ENCODE results near the gene INTS2. TPM values are rescaled to one million over a fixed set of nuclear protein-coding genes. Genes with fewer than 3 reads are reported as not detected.

Gene INTS2
- polyA plus RNA-seq, 1 donor from 2014 or later, result 23.7 TPM

DNA sequence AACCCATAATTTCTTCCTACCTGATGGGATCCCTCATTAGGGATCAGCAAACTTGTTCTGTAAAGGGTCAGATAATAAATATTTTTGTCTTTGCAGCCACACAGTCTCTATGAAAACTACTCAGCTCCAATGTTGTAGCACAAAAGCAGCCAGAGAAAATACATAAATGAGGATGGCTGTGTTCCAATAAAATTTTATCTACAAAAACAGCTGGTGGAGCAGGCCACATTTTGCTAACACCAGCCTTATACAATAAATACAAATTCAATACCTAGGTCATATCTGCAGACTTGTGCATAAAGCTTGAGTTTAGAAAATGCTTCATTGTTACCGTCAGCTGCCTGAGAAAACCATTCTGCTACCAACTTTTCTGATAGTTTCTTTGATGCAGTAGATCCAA, 38.4 kb upstream of the INTS2 start:
- Histone ChIP-seq H3K9me2 (ENCODE audit: insufficient read depth, low read length) (no peaks in the 10 kb centered on the region), H3K4me2 (ENCODE audit: low read length) (no peak overlapping the region), H3K4me3 (ENCODE audit: low read length) (no peak overlapping the region), H3K27me3 (ENCODE audit: insufficient read depth, low read depth, low read length) (no peaks in the 10 kb centered on the region), H3K9me3 (ENCODE audit: low read length) (no peaks in the 10 kb centered on the region), H3K9ac (ENCODE audit: low read length) (no peak overlapping the region), H3F3A (ENCODE audit: insufficient read depth, low read length, poor library complexity, severe bottlenecking) (no peaks in the 10 kb centered on the region), H3K36me3 (ENCODE audit: insufficient read depth, low read length) (no peaks in the 10 kb centered on the region), H4K20me1 (ENCODE audit: insufficient read depth) (no peaks in the 10 kb centered on the region), H3K27ac (ENCODE audit: low read length) (no peak overlapping the region), H2AFZ (ENCODE audit: low read depth, low read length) (no peak overlapping the region), H3K79me2 (replicated peaks; ENCODE audit: insufficient read depth, low read length) (no peaks in the 10 kb centered on the region)
- no peak for TF ChIP-seq EZH2 (IDR thresholded peaks at IDR 0.05; ENCODE audit: borderline replicate concordance, insufficient read depth, low read length, poor library complexity, severe bottlenecking)
- TF ChIP-seq POLR2AphosphoS5 (IDR thresholded peaks at IDR 0.05), result no peak
- TF ChIP-seq TAF1 (IDR thresholded peaks at IDR 0.05; ENCODE audit: low read depth), result no peak
- no peak for TF ChIP-seq MXI1 (conservative IDR thresholded peaks at IDR 0.05; ENCODE audit: poor library complexity, severe bottlenecking)
- TF ChIP-seq, protein P1, sequence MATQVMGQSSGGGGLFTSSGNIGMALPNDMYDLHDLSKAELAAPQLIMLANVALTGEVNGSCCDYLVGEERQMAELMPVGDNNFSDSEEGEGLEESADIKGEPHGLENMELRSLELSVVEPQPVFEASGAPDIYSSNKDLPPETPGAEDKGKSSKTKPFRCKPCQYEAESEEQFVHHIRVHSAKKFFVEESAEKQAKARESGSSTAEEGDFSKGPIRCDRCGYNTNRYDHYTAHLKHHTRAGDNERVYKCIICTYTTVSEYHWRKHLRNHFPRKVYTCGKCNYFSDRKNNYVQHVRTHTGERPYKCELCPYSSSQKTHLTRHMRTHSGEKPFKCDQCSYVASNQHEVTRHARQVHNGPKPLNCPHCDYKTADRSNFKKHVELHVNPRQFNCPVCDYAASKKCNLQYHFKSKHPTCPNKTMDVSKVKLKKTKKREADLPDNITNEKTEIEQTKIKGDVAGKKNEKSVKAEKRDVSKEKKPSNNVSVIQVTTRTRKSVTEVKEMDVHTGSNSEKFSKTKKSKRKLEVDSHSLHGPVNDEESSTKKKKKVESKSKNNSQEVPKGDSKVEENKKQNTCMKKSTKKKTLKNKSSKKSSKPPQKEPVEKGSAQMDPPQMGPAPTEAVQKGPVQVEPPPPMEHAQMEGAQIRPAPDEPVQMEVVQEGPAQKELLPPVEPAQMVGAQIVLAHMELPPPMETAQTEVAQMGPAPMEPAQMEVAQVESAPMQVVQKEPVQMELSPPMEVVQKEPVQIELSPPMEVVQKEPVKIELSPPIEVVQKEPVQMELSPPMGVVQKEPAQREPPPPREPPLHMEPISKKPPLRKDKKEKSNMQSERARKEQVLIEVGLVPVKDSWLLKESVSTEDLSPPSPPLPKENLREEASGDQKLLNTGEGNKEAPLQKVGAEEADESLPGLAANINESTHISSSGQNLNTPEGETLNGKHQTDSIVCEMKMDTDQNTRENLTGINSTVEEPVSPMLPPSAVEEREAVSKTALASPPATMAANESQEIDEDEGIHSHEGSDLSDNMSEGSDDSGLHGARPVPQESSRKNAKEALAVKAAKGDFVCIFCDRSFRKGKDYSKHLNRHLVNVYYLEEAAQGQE (IDR thresholded peaks at IDR 0.05; ENCODE audit: borderline replicate concordance), result no peak
- no peak for TF ChIP-seq EP300 (conservative IDR thresholded peaks at IDR 0.05; ENCODE audit: poor library complexity, severe bottlenecking)
- TF ChIP-seq, protein P2, sequence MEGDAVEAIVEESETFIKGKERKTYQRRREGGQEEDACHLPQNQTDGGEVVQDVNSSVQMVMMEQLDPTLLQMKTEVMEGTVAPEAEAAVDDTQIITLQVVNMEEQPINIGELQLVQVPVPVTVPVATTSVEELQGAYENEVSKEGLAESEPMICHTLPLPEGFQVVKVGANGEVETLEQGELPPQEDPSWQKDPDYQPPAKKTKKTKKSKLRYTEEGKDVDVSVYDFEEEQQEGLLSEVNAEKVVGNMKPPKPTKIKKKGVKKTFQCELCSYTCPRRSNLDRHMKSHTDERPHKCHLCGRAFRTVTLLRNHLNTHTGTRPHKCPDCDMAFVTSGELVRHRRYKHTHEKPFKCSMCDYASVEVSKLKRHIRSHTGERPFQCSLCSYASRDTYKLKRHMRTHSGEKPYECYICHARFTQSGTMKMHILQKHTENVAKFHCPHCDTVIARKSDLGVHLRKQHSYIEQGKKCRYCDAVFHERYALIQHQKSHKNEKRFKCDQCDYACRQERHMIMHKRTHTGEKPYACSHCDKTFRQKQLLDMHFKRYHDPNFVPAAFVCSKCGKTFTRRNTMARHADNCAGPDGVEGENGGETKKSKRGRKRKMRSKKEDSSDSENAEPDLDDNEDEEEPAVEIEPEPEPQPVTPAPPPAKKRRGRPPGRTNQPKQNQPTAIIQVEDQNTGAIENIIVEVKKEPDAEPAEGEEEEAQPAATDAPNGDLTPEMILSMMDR (IDR thresholded peaks at IDR 0.05; ENCODE audit: poor library complexity, severe bottlenecking), result no peak
- no peak for TF ChIP-seq SMC3 (conservative IDR thresholded peaks at IDR 0.05; ENCODE audit: poor library complexity)
- no peak for TF ChIP-seq RAD21 (conservative IDR thresholded peaks at IDR 0.05)

DNA sequence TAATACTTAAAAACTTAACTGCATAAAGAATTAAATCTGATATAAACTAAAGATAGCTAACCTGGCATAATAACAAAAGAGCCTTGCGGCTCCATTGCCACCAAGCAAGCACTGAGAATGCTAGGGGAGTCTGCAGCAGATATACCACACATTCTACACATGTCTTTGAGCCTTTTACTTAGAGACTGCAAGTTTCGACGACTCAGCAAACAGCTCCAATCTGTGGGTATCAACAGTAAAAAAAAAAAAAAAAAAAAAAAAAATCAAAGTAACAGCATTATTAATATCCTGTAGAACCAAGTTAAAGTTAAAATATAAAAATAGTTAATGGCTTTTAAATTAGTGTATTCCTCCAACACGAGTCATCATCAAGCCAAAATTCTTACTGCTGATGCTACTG, 27.8 kb upstream of the INTS2 start:
- no peak overlapping the region for H3K27ac ChIP-seq (ENCODE audit: low read length)
- no peaks in the 10 kb centered on the region for H3K79me2 ChIP-seq (replicated peaks; ENCODE audit: insufficient read depth, low read length)
- peaks cover 18% of the 10 kb centered on the region for H3K36me3 ChIP-seq (ENCODE audit: insufficient read depth, low read length)
- H3K9me2 ChIP-seq (ENCODE audit: insufficient read depth, low read length), result no peaks in the 10 kb centered on the region
- TF ChIP-seq TAF1 (IDR thresholded peaks at IDR 0.05; ENCODE audit: low read depth) (no peak), MXI1 (conservative IDR thresholded peaks at IDR 0.05; ENCODE audit: poor library complexity, severe bottlenecking) (no peak), EP300 (conservative IDR thresholded peaks at IDR 0.05; ENCODE audit: poor library complexity, severe bottlenecking) (no peak), RAD21 (conservative IDR thresholded peaks at IDR 0.05) (no peak), SMC3 (conservative IDR thresholded peaks at IDR 0.05; ENCODE audit: poor library complexity) (no peak), EZH2 (IDR thresholded peaks at IDR 0.05; ENCODE audit: borderline replicate concordance, insufficient read depth, low read length, poor library complexity, severe bottlenecking) (no peak), POLR2AphosphoS5 (IDR thresholded peaks at IDR 0.05) (no peak)
- TF ChIP-seq, protein P2 (IDR thresholded peaks at IDR 0.05; ENCODE audit: poor library complexity, severe bottlenecking), result no peak
- TF ChIP-seq, protein P1 (IDR thresholded peaks at IDR 0.05; ENCODE audit: borderline replicate concordance), result no peak
- no peak overlapping the region for H3K4me3 ChIP-seq (ENCODE audit: low read length)
- no peaks in the 10 kb centered on the region for H3F3A ChIP-seq (ENCODE audit: insufficient read depth, low read length, poor library complexity, severe bottlenecking)
- H3K4me2 ChIP-seq (ENCODE audit: low read length), result no peak overlapping the region
- no peaks in the 10 kb centered on the region for H3K27me3 ChIP-seq (ENCODE audit: insufficient read depth, low read depth, low read length)
- H3K9ac ChIP-seq (ENCODE audit: low read length), result no peak overlapping the region
- H3K9me3 ChIP-seq (ENCODE audit: low read length), result no peaks in the 10 kb centered on the region
- H2AFZ ChIP-seq (ENCODE audit: low read depth, low read length), result no peak overlapping the region
- no peaks in the 10 kb centered on the region for H4K20me1 ChIP-seq (ENCODE audit: insufficient read depth)
